Measurements from ENCODE around the gene DPF3.

DNA sequence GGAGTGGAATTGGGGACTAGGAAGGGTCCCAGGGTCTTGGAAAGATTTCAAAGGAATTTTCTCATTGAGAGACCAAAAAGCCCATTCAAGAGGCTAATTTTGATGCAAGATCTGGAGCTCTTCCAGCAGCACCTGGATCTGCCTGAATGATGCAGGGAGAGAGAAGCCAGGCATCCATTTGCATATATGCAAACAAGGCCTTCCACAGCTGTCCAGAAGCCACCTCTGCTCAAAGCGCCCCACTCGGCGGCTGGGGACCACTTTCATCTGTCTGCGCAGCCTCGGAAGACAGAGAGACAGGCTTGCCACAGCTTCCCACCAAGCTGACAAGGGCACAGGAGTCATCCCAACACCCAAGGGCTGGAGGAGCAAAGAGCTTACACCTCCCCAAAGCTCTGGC lies 295.6 kb downstream of the DPF3 start:
- TF ChIP-seq, protein P1, sequence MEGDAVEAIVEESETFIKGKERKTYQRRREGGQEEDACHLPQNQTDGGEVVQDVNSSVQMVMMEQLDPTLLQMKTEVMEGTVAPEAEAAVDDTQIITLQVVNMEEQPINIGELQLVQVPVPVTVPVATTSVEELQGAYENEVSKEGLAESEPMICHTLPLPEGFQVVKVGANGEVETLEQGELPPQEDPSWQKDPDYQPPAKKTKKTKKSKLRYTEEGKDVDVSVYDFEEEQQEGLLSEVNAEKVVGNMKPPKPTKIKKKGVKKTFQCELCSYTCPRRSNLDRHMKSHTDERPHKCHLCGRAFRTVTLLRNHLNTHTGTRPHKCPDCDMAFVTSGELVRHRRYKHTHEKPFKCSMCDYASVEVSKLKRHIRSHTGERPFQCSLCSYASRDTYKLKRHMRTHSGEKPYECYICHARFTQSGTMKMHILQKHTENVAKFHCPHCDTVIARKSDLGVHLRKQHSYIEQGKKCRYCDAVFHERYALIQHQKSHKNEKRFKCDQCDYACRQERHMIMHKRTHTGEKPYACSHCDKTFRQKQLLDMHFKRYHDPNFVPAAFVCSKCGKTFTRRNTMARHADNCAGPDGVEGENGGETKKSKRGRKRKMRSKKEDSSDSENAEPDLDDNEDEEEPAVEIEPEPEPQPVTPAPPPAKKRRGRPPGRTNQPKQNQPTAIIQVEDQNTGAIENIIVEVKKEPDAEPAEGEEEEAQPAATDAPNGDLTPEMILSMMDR (IDR thresholded peaks at IDR 0.05): no peak
- no peak for TF ChIP-seq POLR2A (IDR thresholded peaks at IDR 0.05)

All from esophagus squamous epithelium (tissue), 4 donors.